Esophagus muscularis mucosa (tissue), 4 donors: ENCODE results near the gene RARS1. TPM values are rescaled to one million over a fixed set of nuclear protein-coding genes. Genes with fewer than 3 reads are reported as not detected.

Source experiments
- DNase-seq: peaks from one replicate; pipeline ENCODE4 v3.0.0-alpha.2; 2017; ENCODE audit errors: extremely low spot score
- H3K27ac ChIP-seq, 4 donors: fragments of 200-600 bp; sonication (generic); replicated peaks in 1 of 4; 1 replicate in 3 of 4; 2 replicates in 1 of 4; pipeline ENCODE4 v1.5.1; 2016 to 2019; ENCODE audit warnings: mild to moderate bottlenecking in 1 of 4
- H3K27me3 ChIP-seq, 4 donors: fragments of 200-600 bp; sonication (generic); one replicate each; pipeline versions ENCODE4 v1.5.1 to v1.6.0; 2016 to 2019
- H3K36me3 ChIP-seq, 4 donors: fragments of 200-600 bp; sonication (generic); one replicate each; pipeline ENCODE4 v1.5.1; 2016 to 2019
- H3K4me1 ChIP-seq, 4 donors: fragments of 200-600 bp; sonication (generic); one replicate each; pipeline ENCODE4 v1.5.1; 2016 to 2019
- H3K4me3 ChIP-seq, 4 donors: fragments of 200-600 bp; sonication (generic); 1 replicate in 2 of 4; 2 replicates in 2 of 4; pipeline ENCODE4 v1.5.1; 2016 to 2019; ENCODE audit warnings: mild to moderate bottlenecking in 4 of 4, moderate library complexity in 1 of 4
- H3K9me3 ChIP-seq, 4 donors: fragments of 200-600 bp; sonication (generic); 1 replicate in 3 of 4; 2 replicates in 1 of 4; pipeline ENCODE4 v1.5.1; 2016 to 2019
- EP300 ChIP-seq: sonication (generic); formaldehyde crosslinking; IDR thresholded peaks from one replicate; pipeline ENCODE4 v1.6.1; 2017; ENCODE audit warnings: antibody characterized with exemption
- POLR2A ChIP-seq: fragments of 450-650 bp; IDR thresholded peaks from one replicate; pipeline ENCODE4 v1.6.1; 2017; ENCODE audit warnings: antibody characterized with exemption, moderate library complexity, mild to moderate bottlenecking, low read depth
- POLR2AphosphoS5 ChIP-seq, 2 donors: sonication (generic); formaldehyde crosslinking; IDR thresholded peaks; one replicate each; pipeline ENCODE4 v1.6.1; 2017; ENCODE audit warnings: antibody characterized with exemption in 2 of 2
- WGBS: methylation state at CpG from one replicate; pipeline ENCODE4 v1.1.5; 2018; 5-methylcytosine and 5-hydroxymethylcytosine counted together
- intact Hi-C: fragments of 100-400 bp; cut with DNase I; formaldehyde crosslinking; loops from one replicate; pipeline ENCODE4 v1.15.1; 2023
- total RNA-seq, 4 donors: library from RNA; depleted of rRNA; stranded (reverse); fragments of >200 nt; gene quantifications; one replicate each; pipeline versions ENCODE4 v1.1.0 to v1.2.1, GENCODE V29; 2016
- TF ChIP-seq, protein P1 (sequence below), 3 experiments: fragments of 200-600 bp in 2 of 3; fragments of 450-650 bp in 1 of 3; sonication (generic) in 2 of 3; IDR thresholded peaks; one replicate each; pipeline ENCODE4 v1.5.1; 2017 to 2019; ENCODE audit warnings: antibody characterized with exemption in 3 of 3, mild to moderate bottlenecking in 2 of 3, moderate library complexity in 1 of 3

The RARS1 gene
- total RNA-seq, 4 donors from 2014 or later = 53.8 to 72.3 (median 60.7) TPM

DNA sequence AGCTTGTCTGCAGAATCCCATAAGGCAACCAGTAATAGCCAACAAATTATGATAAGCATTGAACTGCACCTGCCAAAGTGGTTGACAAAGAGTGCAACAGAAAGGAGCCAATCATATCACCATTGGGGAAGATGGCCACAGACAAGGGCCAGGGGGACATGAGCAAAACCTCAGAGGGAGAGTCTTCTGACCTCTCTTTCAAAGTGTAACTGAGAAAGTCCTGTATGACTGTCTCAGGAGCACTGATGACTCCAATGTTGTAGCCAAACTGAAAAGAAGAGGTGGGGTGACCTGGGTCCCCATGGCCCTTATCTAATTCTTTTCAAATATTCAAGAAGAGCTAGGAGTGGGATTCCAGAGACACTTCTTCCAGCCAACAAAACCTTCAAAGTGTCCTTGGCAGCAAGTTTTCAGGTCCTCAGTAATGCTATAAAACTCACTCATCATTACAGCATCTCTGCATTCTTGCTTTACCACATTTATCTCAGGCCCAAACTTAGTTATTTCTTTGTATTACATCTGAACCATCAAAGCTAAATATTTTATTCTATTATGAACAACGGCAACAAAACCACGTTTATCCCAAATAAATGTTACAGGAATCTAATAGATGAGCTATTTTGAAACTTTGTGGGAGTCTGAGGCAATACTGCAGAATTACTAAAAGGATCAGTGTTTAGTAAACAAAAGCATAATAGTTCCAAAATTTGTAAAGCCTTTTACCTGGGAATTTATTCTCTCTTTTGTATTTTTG, 67.3 kb downstream of the RARS1 start:
- 97% methylated on average over 2 of the region's 2 CpGs for WGBS
- Histone ChIP-seq H3K36me3 (peaks cover 18 to 46% (median 35%) of the 10 kb centered on the region in 4 donors), H3K4me3 (no peak overlapping the region)

DNA sequence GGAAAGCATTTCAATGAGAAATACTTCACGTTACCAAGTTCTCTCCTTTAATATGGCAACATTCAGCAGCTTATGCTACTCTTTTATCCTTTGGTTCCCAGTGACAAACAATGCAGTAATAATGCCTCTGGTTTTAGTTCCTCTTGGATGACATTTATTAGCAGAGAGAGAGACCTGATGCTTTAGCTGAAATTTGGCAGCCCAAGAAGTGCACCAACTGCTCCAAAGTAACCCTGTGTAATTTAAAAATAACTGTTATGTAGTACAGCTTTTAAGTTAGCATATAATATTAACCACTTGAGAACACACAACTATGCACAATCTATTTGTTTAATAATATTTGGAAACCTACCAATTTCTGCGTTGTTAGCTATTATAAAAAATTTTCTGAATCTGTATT, 71.1 kb downstream of the RARS1 start:
- Histone ChIP-seq H3K9me3 (no peaks in the 10 kb centered on the region), H3K36me3 (peaks cover 34 to 75% (median 48%) of the 10 kb centered on the region in 4 donors), H3K27ac (no peak overlapping the region), H3K27me3 (no peaks in the 10 kb centered on the region), H3K4me3 (no peak overlapping the region), H3K4me1 (peaks cover under 1 to 10% (median 5%) of the 10 kb centered on the region in 4 donors)
- no peak for DNase-seq
- TF ChIP-seq, protein P1, sequence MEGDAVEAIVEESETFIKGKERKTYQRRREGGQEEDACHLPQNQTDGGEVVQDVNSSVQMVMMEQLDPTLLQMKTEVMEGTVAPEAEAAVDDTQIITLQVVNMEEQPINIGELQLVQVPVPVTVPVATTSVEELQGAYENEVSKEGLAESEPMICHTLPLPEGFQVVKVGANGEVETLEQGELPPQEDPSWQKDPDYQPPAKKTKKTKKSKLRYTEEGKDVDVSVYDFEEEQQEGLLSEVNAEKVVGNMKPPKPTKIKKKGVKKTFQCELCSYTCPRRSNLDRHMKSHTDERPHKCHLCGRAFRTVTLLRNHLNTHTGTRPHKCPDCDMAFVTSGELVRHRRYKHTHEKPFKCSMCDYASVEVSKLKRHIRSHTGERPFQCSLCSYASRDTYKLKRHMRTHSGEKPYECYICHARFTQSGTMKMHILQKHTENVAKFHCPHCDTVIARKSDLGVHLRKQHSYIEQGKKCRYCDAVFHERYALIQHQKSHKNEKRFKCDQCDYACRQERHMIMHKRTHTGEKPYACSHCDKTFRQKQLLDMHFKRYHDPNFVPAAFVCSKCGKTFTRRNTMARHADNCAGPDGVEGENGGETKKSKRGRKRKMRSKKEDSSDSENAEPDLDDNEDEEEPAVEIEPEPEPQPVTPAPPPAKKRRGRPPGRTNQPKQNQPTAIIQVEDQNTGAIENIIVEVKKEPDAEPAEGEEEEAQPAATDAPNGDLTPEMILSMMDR (IDR thresholded peaks at IDR 0.05) = no peak
- TF ChIP-seq EP300 = no peak
- TF ChIP-seq POLR2AphosphoS5 (IDR thresholded peaks at IDR 0.05) = no peak
- no peak for TF ChIP-seq POLR2A
- intact Hi-C loops = loop anchor here (10.0 kb wide), 1 partner anchor 53 kb away; no protein-coding TSS in a partner anchor
- 96% methylated on average over 2 of the region's 2 CpGs for WGBS

More for the DNA sequence above, 67.3 kb downstream of the RARS1 start:
- no peak for DNase-seq
- peaks cover 0 to 13% (median 6%) of the 10 kb centered on the region in 4 donors for H3K4me1 ChIP-seq
- H3K27ac ChIP-seq = no peak overlapping the region
- H3K27me3 ChIP-seq = no peaks in the 10 kb centered on the region
- no peak for TF ChIP-seq POLR2AphosphoS5 (IDR thresholded peaks at IDR 0.05)
- TF ChIP-seq, protein P1 (IDR thresholded peaks at IDR 0.05) = no peak
- no peak for TF ChIP-seq POLR2A
- TF ChIP-seq EP300 = no peak
- H3K9me3 ChIP-seq = no peaks in the 10 kb centered on the region
- intact Hi-C loops = loop anchor here (10.0 kb wide), 1 partner anchor 49 kb away; no protein-coding TSS in a partner anchor

DNA sequence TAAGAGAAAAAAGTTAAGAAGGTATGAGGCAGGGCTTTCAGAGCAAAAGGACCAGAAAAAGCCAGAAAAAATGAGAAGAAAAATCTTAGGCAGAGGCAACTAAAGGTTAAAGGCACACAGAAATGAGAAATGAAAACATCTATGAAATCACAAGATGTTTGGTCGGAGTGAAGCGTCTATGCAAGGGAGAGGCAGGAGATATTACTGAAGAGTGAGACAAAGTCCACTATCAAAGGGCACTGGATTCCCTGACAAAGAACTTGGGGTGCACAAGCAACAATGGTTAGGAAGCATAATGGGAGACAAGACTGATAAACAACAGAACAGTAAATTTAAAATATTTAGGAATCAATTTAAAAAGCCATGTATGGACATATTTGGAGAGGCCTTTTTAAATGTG, 76.0 kb downstream of the RARS1 start:
- Histone ChIP-seq H3K27me3 (no peaks in the 10 kb centered on the region), H3K4me1 (peaks cover 0 to 10% (median 9%) of the 10 kb centered on the region in 4 donors), H3K27ac (no peak overlapping the region), H3K9me3 (no peaks in the 10 kb centered on the region), H3K4me3 (no peak overlapping the region), H3K36me3 (peaks cover 24 to 83% (median 42%) of the 10 kb centered on the region in 4 donors)
- no peak for DNase-seq
- intact Hi-C loops = no loop called here
- TF ChIP-seq, protein P1 (IDR thresholded peaks at IDR 0.05) = no peak
- no peak for TF ChIP-seq POLR2A
- no peak for TF ChIP-seq EP300
- TF ChIP-seq POLR2AphosphoS5 (IDR thresholded peaks at IDR 0.05) = no peak
- WGBS = 85% methylated on average over 2 of the region's 2 CpGs

DNA sequence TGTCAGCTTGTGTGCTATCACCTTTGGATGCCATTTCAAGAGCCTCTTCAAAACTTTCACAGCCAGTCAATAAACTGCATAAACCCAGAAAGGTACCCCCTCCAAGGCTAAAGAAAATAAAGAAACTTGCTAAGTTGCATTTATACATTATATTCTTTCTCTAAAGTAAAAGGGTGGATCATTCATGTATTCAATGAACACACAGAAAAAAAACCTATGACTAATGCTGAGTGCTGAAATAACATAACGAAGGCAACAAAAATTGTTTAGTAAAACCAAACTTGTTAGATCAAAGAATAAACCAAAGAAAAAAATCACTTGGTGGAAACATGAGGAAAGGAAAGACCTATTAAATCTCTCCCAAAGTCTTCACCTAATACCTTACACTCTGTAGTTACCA, 77.7 kb downstream of the RARS1 start:
- no peak overlapping the region for H3K4me3 ChIP-seq
- H3K27me3 ChIP-seq = no peaks in the 10 kb centered on the region
- no peak for DNase-seq
- 88% methylated on average over 1 of the region's 1 CpG for WGBS
- H3K4me1 ChIP-seq = peaks cover 0 to 18% (median 10%) of the 10 kb centered on the region in 4 donors
- intact Hi-C loops = no loop called here
- no peaks in the 10 kb centered on the region for H3K9me3 ChIP-seq
- H3K27ac ChIP-seq = no peak overlapping the region
- peaks cover 7 to 77% (median 41%) of the 10 kb centered on the region in 4 donors for H3K36me3 ChIP-seq
- TF ChIP-seq POLR2A = no peak
- TF ChIP-seq POLR2AphosphoS5 (IDR thresholded peaks at IDR 0.05) = no peak
- TF ChIP-seq, protein P1 (IDR thresholded peaks at IDR 0.05) = no peak
- no peak for TF ChIP-seq EP300
